Measurements from ENCODE around the gene STXBP6. TPM values are rescaled to one million over a fixed set of nuclear protein-coding genes. Genes with fewer than 3 reads are reported as not detected.
"Not testable (repeated sequence)": the region's sequence is repeated elsewhere in the genome, so short reads cannot be mapped to it uniquely, and the experiment has no call there.

Gene STXBP6
- polyA plus RNA-seq, 4 donors, result 6.8 to 9.0 (median 8.7) TPM

GRCh38 chr14:24777678-24778077 lies 272.3 kb downstream of the STXBP6 start:
- no peak for DNase-seq (ENCODE audit: low read depth in 4 of 4, low spot score in 2 of 4)

GRCh38 chr14:24775950-24776349 lies 274.0 kb downstream of the STXBP6 start:
- no peak for DNase-seq (ENCODE audit: low read depth in 4 of 4, low spot score in 2 of 4)

- no peak for DNase-seq (ENCODE audit: low read depth in 4 of 4, low spot score in 2 of 4)
These were observed 275.6 kb downstream of the STXBP6 start for GRCh38 chr14:24774187-24774915.

- not testable (repeated sequence) for DNase-seq (ENCODE audit: low read depth in 4 of 4, low spot score in 2 of 4)
These were observed 276.4 kb downstream of the STXBP6 start for GRCh38 chr14:24773564-24773963.

GRCh38 chr14:24766434-24766833 lies 283.5 kb downstream of the STXBP6 start:
- no peak for DNase-seq (ENCODE audit: low read depth in 4 of 4, low spot score in 2 of 4)

GRCh38 chr14:24761141-24761540 lies 288.8 kb downstream of the STXBP6 start:
- DNase-seq (ENCODE audit: low read depth in 4 of 4, low spot score in 2 of 4), result no peak
